NCI-H446 treated with DMSO at 0.1 percent for 48 hours (cell line): ENCODE data around the gene CTIF.
"Not testable (repeated sequence)": the region's sequence is repeated elsewhere in the genome, so short reads cannot be mapped to it uniquely, and the experiment has no call there.

ENCODE experiments used
- DNase-seq: peaks from one replicate; lab custom pipeline; 2025; lab: John Stamatoyannopoulos, UW

The CTIF gene

GRCh38 chr18:48538531-48539405 is at the start of gene CTIF:
TSS of gene CTIF (plus strand) at chr18:48539031. CDS start at chr18:48619566, 80,535 bp downstream.
- peak; percentile 91 for DNase-seq

- no peak for DNase-seq
Measured at GRCh38 chr18:48490641-48491293, 48.1 kb upstream of the CTIF start.

- DNase-seq: no peak
Measured at GRCh38 chr18:48492880-48493279, 46.0 kb upstream of the CTIF start.

DNA sequence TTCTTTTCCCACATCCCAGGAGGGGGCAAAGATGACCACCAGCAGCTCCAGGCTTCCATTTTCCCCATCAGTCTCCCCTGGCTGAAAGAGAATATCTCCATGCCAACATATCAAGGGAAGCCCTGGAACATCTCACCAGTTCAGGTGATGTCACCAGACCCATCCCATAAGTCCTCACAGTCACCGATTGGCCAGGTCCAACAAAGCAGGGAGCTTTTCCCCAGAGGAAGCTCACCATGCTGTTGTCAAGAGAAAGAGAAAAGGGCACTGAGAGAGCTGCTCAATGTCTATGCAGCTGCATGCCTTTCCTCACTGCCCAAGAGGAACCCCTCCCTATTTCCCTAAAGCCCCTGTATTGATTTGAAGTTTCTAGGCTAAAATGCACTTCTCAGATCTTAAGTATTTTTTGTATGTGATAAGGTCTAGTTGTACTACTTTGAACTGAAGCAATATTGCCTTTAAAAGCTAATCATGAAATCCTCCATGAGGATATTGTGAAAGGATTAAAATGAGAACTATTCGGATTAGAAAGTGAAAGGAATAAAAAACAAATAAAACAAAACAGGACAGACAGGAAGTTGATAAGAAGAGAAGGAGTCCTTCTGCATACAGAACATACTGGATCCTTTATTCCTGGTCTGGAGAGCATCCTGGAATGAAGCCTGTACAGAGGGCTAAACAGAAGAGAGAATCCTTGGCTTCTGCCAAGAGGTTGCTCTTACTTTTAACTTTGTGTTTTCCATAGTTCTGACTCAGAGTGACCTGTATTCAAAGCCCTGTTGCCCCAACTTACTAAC is 45.2 kb upstream of the CTIF start:
- no peak for DNase-seq

GRCh38 chr18:48497863-48498262 is 41.0 kb upstream of the CTIF start:
- DNase-seq: no peak

DNA sequence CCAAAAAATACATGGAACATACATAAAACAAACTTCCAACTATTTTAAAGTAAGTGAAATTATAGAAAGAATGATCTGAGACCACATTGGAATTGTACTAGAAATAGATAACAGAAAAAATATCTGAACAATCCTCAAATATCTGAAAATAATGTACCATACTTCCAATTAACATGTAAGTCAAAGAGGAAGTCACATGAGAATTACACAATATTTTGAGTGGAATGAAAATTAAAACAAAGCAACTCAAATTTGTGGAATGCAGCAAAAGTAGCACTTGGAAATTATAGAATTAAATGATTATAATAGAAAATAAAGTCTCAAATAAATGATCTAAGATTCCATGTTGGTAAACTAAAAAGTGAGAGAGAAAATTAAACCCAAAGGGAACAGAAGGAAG is 38.3 kb upstream of the CTIF start:
- DNase-seq: no peak

GRCh38 chr18:48502906-48503305 is 35.9 kb upstream of the CTIF start:
- no peak for DNase-seq

- DNase-seq: no peak
Measured at GRCh38 chr18:48504819-48505218, 34.0 kb upstream of the CTIF start.

DNA sequence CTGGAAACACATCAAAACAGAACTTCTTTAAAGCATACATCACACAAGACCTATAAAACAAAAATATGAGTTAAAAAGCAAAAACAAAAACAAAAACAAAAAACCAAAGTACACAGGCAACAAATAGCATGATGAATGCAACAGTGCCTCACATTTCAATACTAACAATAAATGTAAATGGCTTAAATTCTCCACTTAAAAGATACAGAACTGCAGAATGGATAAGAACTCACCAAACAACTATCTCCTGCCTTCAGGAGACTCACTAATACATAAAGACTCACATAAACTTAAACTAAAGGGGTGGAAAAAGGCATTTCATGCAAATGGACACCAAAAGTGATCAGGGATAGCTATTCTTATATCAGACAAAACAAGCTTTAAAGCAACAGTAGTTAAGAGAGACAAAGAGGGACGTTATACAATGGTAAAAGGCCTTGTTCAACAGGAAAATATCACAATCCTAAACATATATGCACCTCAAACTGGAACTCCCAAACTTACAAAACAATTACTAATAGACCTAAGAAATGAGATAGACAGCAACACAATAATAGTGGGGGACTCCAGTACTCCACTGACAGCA is 31.8 kb upstream of the CTIF start:
- DNase-seq: not testable (repeated sequence)

DNA sequence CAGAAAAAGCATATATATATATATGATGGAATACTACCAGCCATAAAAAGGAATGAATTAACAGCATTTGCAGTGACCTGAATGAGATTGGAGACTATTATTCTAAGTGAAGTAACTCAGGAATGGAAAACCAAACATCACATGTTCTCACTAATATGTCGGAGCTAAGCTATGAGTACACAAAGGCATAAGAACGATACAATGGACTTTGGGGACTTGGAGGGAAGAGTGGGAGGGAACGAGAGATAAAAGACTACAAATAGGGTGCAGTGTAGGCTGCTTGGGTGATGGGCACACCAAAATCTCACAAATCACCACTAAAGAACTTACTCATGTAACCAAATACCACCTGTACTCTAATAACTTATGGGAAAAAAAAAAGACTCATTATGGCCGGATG is 26.3 kb upstream of the CTIF start:
- DNase-seq: not testable (repeated sequence)

- peak; percentile 75 for DNase-seq
Measured at GRCh38 chr18:48514786-48515185, 24.0 kb upstream of the CTIF start.

DNA sequence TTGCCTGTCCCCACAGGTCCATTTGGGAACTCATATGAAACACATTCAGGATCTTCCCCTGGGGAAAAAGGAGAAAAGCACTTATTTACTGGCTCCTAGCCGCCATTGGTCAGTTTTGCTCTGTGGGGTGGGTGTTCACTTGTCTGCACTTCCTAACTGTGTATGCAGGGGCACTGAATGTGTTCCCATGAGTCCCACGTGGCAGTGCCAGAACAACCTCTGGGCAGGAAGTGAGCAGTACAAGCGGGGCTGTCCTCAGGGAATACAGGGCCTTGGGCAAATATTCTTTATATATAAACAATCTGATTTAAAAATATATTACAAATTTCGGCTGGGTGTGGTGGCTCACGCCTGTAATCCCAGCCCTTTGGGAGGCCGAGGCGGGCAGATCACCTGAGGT is 21.8 kb upstream of the CTIF start:
- DNase-seq: no peak

DNA sequence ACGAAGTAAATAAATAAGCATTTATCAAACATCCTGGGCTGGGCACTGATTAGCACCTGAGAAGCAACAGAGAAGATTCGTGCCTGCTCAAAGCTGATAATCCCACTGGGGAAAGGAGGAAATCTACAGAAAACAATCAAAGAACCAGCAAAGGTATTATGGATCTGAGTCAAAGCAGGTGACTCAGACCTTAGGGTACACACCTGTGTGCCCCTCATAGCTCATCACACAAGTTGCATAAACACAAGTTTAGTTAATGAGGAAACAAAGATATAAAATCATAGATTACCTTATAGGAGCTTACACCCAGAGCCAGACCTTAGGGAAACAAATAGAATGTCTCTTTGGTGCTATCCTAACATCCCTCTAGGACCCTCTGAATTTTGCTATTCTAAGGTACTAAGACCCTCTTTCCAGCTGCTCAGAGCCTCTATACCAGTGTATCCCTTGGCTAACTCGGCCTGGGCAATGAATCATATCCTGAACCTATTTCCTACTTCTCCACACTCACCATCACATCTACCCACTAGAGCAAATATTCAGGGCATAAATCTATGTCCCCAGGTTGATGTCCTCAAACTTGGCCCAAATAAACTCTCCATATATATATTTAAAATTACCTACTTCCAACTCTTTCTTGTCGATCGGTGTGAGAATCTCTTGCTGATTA is 19.3 kb upstream of the CTIF start:
- no peak for DNase-seq

DNA sequence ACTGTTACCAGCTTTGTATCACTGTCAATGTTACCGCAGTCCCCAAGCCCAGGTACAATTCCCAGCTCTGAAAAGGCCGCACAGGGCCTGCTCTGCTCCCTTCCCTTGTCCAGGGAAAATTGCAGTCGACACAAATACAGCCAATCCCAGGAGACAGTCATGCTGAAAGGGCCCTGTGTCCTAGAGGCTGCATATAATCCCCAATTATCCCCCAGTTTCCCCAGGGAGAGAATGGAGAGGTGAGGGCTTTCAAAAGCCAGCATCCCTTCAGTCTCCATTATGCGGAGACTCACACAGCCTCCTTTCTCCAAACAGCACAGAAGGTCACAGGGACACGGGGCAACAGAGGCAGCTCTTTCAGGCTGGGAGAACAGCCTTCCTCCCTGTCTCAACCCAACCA is 17.1 kb upstream of the CTIF start:
- no peak for DNase-seq

DNA sequence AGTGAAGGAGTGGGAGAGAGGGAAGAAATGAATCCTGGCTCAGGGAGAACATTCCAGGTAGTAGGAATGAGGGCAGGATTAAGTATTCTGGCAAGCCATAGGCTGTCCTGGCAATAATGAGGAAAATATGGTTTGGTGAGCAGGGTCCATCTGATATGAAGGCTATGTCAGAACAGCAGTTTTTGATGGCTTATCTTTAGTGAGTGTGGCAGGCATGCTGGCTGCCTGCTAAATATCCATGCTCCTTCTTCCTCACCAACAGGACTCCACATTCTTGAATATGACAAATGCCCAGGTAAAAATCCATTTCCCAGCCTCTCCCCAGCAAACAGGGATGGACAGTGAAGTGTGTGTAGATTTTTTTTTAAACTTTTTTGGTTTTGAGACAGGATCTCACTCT is 13.2 kb upstream of the CTIF start:
- DNase-seq: no peak

GRCh38 chr18:48527461-48527860 is 11.4 kb upstream of the CTIF start:
- DNase-seq: no peak

DNA sequence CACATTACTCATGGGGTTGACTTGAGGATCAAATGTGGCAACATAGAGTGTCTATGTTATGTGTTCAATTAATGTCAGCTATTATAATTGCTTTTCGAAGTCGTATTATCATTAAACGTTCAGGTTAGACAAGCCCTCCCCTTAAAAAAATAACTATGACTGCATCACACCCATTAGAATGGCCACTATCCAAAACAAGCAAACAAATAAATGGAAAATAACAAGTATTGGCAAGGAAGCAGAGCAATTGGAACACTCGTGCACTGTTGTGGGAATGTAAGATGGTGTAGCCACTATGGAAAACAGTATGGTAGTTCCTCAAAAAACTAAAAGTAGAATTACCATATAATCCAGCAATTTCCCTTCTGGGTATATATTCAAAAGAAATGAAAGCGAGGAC is 10.0 kb upstream of the CTIF start:
- no peak for DNase-seq

- peak; percentile 10 for DNase-seq
Measured at GRCh38 chr18:48529796-48530195, 9.0 kb upstream of the CTIF start.

- DNase-seq: no peak
Measured at GRCh38 chr18:48530399-48531081, 8.3 kb upstream of the CTIF start.

DNA sequence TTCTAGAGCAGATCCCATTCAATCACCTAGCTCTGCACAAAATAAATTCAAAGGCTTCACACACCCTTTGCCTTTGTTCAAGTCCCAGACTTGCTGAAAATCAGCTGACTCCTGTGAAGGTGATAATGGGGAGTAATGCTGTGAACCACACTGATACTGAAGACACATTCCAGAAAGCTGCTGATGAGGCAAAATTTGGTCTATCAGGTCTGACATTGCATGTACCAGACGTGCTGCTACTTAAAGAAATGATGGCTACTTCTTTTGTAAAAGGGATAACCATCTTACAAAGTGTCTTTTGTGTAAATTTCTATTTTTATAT is 7.8 kb upstream of the CTIF start:
- DNase-seq: no peak

DNA sequence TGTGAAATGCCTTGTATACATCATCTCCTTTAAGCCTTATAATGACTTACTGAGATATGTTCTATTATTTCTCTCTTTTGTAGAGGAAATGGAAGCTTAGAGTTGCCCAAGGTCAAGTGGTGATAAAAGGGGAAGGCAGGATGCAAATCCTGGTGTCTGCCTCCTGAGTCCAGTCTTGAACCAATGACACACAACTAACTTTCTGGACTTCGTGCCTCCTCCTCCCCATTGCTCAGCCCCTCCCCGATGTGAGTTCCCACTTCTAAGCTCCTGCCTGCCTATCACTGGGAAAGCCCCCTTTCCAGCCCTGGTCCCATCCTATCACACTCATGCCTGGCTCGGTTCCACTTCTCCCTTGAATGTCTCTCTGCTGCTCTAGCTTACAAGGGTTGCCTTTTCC is 6.9 kb upstream of the CTIF start:
- no peak for DNase-seq
